GM10248 (cell line): ENCODE results near the gene ZNF17.
"Not testable (repeated sequence)": the region's sequence is repeated elsewhere in the genome, so short reads cannot be mapped to it uniquely, and the experiment has no call there.

Experiments
- CTCF ChIA-PET: fragments of 300-600 bp; sonication (Branson Sonifier 250); formaldehyde crosslinking; extraction: SDS; loops from one replicate; lab custom pipeline; 2021; ENCODE audit warnings: antibody characterized with exemption; lab: Yijun Ruan, JAX
- POLR2A ChIA-PET: fragments of 350-650 bp; sonication (Branson Sonifier 250); formaldehyde crosslinking; extraction: SDS; loops from one replicate; lab custom pipeline; 2020; ENCODE audit warnings: antibody characterized with exemption; lab: Yijun Ruan, JAX
- DNase-seq: peaks from one replicate; pipeline ENCODE4 v3.0.0; 2012; ENCODE audit errors: extremely low spot score
- TF ChIP-seq, protein P1 (sequence below): IDR thresholded peaks from 2 replicates; pipeline ENCODE4 v1.5.1; 2012; ENCODE audit warnings: mild to moderate bottlenecking, low read depth; ENCODE audit errors: extremely low read depth, missing control alignments, control extremely low read depth

Gene ZNF17

DNA sequence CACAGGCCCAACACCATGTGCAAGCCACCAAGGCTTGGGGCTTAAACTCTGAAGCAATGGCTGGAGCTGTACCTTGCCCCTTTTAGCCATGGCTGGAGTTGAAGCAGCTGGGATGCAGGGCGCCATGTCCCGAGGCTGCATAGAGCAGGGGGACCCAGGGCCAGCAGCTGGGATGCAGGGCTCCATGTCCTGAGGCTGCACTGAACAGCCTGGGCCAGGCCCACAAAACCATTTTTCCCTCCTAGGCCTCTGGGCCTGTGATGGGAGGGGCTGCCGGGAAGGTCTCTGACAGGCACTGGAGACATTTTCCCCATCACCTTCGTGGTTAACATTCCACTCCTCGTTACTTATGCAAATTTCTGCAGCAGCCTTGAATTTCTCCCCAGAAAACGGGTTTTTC, 36.8 kb upstream of the ZNF17 start:
- TF ChIP-seq, protein P1, sequence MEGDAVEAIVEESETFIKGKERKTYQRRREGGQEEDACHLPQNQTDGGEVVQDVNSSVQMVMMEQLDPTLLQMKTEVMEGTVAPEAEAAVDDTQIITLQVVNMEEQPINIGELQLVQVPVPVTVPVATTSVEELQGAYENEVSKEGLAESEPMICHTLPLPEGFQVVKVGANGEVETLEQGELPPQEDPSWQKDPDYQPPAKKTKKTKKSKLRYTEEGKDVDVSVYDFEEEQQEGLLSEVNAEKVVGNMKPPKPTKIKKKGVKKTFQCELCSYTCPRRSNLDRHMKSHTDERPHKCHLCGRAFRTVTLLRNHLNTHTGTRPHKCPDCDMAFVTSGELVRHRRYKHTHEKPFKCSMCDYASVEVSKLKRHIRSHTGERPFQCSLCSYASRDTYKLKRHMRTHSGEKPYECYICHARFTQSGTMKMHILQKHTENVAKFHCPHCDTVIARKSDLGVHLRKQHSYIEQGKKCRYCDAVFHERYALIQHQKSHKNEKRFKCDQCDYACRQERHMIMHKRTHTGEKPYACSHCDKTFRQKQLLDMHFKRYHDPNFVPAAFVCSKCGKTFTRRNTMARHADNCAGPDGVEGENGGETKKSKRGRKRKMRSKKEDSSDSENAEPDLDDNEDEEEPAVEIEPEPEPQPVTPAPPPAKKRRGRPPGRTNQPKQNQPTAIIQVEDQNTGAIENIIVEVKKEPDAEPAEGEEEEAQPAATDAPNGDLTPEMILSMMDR = no peak
- ChIA-PET CTCF (no interaction called here), POLR2A (no interaction called here)
- no peak for DNase-seq

DNA sequence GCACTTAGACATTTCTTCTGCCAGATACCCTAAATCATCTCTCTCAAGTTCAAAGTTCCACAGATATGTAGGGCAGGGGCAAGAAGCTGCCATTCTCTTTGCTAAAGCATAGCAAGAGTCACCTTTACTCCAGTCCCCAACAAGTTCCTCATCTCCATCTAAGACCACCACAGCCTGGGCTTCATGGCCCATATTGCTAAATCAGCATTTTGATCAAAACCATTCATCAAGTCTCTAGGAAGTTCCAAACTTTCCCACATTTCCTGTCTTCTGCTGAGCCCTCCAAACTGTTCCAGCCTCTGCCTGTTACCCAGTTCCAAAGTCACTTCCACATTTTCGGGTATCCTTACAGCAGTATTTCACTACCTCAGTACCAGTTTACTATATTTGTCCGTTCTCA, 36.3 kb upstream of the ZNF17 start:
- POLR2A ChIA-PET, DNase-seq: not testable (repeated sequence)
- CTCF ChIA-PET = interaction anchor here (1.0 kb wide), 1 partner anchor 8 kb away, joined by 3 read pairs; no protein-coding TSS in a partner anchor

DNA sequence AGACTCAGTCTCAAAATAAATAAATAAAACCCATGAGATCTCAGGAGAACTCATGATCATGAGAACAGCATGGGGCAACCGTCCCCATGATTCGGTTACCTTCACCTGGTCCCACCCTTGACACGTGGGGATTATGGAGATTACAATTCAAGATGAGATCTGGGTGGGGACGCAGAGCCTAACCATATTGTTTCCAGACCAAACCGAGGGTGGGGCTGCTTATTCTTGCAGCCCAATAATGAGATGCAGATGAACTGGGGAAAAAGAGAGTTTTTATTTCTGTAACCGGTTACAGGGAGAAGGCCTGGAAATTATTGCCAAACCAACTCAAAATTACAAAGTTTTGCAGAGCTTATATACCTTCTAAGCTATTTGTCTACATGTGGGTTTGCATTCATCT, 34.8 kb upstream of the ZNF17 start:
- DNase-seq = no peak
- POLR2A ChIA-PET = no interaction called here
- CTCF ChIA-PET = no interaction called here
- TF ChIP-seq, protein P1 = no peak

DNA sequence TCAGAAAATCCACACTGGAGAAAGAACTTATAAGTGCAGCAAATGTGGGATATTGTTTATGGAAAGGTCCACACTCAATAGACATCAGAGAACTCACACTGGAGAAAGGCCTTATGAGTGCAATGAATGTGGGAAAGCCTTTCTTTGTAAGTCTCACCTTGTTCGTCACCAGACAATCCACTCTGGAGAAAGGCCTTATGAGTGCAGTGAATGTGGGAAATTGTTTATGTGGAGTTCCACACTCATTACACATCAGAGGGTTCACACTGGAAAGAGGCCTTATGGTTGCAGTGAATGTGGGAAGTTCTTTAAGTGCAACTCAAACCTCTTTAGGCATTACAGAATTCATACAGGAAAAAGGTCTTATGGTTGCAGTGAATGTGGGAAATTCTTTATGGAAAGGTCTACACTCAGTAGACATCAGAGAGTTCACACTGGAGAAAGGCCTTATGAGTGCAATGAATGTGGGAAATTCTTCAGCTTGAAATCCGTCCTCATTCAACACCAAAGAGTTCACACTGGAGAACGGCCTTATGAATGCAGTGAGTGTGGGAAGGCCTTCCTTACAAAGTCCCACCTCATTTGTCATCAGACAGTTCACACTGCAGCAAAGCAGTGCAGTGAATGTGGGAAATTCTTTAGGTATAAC, 33.3 kb upstream of the ZNF17 start:
- POLR2A ChIA-PET = no interaction called here
- DNase-seq = no peak
- TF ChIP-seq, protein P1 = no peak
- CTCF ChIA-PET = no interaction called here

DNA sequence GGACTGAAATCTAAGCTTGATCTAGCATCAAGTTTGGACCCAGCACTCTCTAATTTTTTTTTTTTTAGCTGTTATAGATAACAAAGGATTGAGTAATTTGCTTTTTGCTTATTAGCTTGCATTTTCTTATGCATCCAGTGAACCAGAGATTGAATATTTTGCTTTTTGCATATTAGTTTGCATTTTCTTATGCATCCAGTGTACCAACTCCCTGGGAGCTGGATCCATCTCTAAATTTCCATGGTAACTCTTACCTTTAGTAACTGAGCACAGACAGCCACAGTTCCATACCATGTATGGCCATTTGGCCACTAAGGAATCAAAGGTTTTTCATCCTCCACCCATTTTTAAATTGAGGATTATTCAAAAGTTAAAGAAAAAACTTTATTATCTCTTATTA, 30.0 kb upstream of the ZNF17 start:
- TF ChIP-seq, protein P1 = no peak
- no peak for DNase-seq
- ChIA-PET CTCF (interaction anchor here (1.4 kb wide), 1 partner anchor 13 kb away, joined by 3 read pairs; no protein-coding TSS in a partner anchor), POLR2A (no interaction called here)

DNA sequence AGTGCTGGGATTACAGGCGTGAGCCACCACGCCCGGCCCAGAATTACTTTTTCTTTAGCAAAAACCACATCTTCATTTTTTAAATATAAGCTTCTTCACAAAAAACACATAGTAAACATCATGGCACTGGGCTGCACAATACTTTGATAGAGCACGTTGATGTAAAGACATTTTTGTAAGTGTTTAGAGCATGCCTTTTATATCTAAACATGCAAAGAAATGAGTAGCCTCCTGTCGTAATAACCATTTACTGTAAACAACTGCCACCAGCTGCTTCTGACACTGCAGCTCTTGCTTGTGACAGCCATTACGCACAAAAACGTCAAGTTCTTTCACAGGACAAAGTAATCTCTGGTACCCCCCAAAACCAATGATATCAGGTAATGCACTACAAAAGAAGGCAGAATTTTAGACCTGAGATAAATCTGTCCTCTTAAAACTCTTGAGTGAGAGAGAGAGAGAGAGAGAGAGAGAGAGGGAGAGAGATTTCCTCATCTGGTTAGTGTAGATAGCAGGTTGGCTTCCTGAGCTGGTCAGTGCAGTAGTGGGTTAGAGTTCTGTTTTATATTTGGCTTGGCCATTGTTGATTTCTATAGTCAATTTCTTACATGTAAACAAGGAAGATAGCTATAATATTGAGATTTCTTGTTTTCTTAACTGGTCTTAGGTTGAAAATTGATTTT, 28.0 kb upstream of the ZNF17 start:
- TF ChIP-seq, protein P1 = no peak
- ChIA-PET POLR2A (interaction anchor here (0.7 kb wide), 1 partner anchor 212 kb away, joined by 3 read pairs; no protein-coding TSS in a partner anchor), CTCF (no interaction called here)
- DNase-seq = no peak

DNA sequence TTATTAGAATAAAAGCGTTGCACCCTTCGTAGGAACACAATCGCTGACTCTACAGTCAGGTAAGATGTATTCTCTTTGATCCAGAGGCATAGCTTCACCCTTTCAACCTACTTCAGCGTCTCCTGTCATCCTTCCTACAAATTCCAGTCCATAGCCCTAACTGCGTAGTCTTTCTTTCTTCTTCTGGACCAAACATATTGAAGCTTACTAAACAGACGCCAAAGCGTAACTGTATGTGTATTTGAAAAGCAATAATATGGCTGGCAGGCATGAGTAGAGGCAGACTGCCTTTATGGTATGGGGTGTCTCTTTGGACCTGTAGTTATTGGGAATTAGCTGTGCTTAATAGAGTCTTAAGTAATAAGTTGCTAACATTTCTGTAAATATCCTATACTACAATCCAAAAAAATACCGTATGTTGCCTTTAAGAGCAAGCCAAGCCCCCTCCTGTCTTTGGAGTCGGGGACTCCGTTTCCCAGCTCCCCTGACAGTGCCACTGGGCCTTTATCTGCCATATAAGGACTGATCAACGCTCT, 21.7 kb upstream of the ZNF17 start:
- no peak for DNase-seq
- ChIA-PET CTCF (interaction anchor here (1.0 to 2.5 kb wide), 6 partner anchors 14 to 35 kb away, joined by 3 to 13 read pairs (median 3); no protein-coding TSS in a partner anchor), POLR2A (no interaction called here)
- TF ChIP-seq, protein P1 = no peak
